CD4-positive, alpha-beta T cell treated with Interleukin-1 beta for 1 hour (primary cell): ENCODE measurements around the gene THEM4.
A peak's percentile ranks its signal among the peaks of the same experiment; 100 is the strongest.
"Not testable (repeated sequence)": the region's sequence is repeated elsewhere in the genome, so short reads cannot be mapped to it uniquely, and the experiment has no call there.

Experiments used
- DNase-seq, 2 donors: peaks; one replicate each; pipeline ENCODE4 v3.0.0-alpha.2; 2020 to 2022

Gene THEM4

GRCh38 chr1:151934048-151934493, 24.8 kb upstream of the THEM4 start:
- peak; percentile 48 to 78 for DNase-seq

- DNase-seq, result peak in 1 of 2 donors; percentile 21
Observed at GRCh38 chr1:151924691-151925587, 15.6 kb upstream of the THEM4 start.

- DNase-seq, result no peak
Observed at GRCh38 chr1:151923422-151923821, 14.1 kb upstream of the THEM4 start.

GRCh38 chr1:151920149-151920548, 10.8 kb upstream of the THEM4 start:
- no peak for DNase-seq

- no peak for DNase-seq
Observed at GRCh38 chr1:151918819-151919610, 9.7 kb upstream of the THEM4 start.

GRCh38 chr1:151918156-151918555, 8.8 kb upstream of the THEM4 start:
- no peak for DNase-seq

- DNase-seq, result no peak
Observed at GRCh38 chr1:151916726-151917370, 7.5 kb upstream of the THEM4 start.

- no peak for DNase-seq
Observed at GRCh38 chr1:151915061-151915686, 5.9 kb upstream of the THEM4 start.

GRCh38 chr1:151914076-151914475, 4.8 kb upstream of the THEM4 start:
- no peak for DNase-seq

- DNase-seq, result no peak
Observed at GRCh38 chr1:151912973-151913372, 3.7 kb upstream of the THEM4 start.

- no peak for DNase-seq
Observed at GRCh38 chr1:151908228-151908691, 1.1 kb downstream of the THEM4 start.

GRCh38 chr1:151907363-151908139, 1.8 kb downstream of the THEM4 start:
- DNase-seq, result no peak

GRCh38 chr1:151906324-151906645, 3.0 kb downstream of the THEM4 start:
- DNase-seq, result not testable (repeated sequence)

- peak in 1 of 2 donors; percentile 19 for DNase-seq
Observed at GRCh38 chr1:151905443-151906323, 3.6 kb downstream of the THEM4 start.

GRCh38 chr1:151905070-151905442, 4.3 kb downstream of the THEM4 start:
- DNase-seq, result peak; percentile 57 to 71

GRCh38 chr1:151902858-151903257, 6.5 kb downstream of the THEM4 start:
- no peak for DNase-seq

GRCh38 chr1:151900804-151901203, 8.5 kb downstream of the THEM4 start:
- not testable (repeated sequence) for DNase-seq

GRCh38 chr1:151898519-151898991, 10.8 kb downstream of the THEM4 start:
- DNase-seq, result peak; percentile 68 to 77

GRCh38 chr1:151897991-151898431, 11.3 kb downstream of the THEM4 start:
- DNase-seq, result no peak

- DNase-seq, result no peak
Observed at GRCh38 chr1:151893176-151893924, 16.0 kb downstream of the THEM4 start.
